ENCODE results near the gene EIF4A3.

EIF4A3 gene

DNA sequence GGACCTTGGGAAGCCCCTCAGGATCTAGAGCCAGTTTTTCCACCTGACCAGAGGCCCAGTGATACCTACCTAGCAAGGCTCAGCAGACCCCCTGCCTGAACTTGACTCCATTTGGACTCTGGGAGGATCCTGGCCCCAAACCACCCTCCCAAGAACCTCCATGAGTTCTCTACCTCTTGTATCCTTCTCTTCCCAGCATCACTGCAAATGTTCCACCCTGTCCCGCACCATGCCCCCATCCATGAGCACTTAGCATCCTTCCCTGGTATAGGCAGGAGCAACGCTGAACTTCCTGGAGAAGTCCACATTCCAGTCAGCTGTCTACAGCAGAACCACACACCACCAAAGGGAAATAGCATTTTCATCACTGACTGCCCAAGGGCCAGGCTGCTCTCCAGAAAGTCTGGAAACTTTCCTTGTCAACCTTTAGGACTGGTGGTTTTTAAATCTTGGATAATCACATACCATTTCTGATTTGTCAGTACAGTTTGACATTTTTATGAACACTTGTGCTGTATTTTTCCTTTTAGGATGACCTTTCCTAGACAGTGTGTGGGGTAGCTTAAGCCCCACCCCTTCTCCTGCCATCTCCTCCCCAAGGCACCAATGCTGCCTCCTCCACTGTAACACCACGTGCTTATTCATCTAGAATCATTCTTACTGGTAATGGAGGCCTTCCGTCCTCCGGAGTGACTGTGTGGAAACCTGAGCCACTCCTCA lies 13.9 kb downstream of the EIF4A3 start:
- no peak for DNase-seq

DNA sequence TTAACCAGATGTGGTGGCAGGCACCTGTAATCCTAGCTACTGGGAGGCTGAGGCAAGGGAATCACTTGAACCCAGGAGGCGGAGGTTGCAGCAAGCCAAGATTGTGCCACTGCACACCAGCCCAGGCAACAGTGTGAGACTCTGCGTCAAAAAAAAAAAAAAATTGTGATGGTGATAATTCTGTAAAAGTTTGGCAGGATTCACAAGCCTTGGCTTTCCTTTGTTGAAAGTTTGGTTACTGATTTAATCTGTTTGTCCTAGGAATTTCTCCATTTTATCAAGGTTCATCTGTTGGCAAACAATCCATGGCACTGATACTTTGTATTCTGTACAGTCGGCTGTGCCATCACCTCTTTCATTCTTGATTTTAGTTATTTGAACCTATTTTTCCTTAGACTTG lies 15.9 kb downstream of the EIF4A3 start:
- no peak for DNase-seq

DNA sequence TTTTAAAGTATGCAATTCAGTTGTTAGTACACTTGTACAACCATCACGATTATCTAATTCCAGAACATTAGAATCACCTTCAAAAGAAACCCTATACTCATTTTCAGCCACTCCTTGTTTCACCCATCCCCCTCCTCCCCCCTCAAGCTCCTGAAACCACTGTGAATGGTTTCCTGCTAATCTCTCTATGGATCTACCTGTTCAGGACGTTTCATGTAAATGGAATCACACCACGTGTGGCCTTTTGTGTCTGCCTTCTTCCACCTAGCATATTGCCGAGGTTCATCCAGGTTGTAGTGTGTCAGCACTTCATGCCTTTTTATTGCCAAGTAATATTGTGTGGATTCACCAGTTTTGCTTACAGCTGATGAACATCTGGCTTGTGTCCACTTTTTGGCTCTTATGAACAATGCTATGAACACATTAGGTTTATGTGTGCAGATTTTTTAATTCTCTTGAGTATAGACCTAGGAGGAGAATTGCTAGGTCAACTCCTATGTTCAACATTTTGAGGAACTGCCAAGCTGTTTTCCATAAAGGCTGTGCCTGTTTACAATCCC lies 17.8 kb downstream of the EIF4A3 start:
- no peak for DNase-seq

DNA sequence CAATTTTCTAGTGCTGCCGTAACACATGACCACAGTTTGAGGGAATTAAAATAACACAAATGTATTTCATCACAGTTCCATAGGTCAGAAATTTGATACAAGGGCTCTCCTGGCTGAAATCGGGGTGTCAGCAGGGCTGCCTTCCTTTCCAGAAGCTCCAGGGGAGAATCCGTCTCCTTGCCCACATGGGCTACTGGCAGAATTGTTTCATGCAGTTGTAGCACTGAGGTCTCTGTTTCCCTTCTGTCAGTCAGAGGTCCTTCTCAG lies 20.5 kb downstream of the EIF4A3 start:
- no peak for DNase-seq

DNA sequence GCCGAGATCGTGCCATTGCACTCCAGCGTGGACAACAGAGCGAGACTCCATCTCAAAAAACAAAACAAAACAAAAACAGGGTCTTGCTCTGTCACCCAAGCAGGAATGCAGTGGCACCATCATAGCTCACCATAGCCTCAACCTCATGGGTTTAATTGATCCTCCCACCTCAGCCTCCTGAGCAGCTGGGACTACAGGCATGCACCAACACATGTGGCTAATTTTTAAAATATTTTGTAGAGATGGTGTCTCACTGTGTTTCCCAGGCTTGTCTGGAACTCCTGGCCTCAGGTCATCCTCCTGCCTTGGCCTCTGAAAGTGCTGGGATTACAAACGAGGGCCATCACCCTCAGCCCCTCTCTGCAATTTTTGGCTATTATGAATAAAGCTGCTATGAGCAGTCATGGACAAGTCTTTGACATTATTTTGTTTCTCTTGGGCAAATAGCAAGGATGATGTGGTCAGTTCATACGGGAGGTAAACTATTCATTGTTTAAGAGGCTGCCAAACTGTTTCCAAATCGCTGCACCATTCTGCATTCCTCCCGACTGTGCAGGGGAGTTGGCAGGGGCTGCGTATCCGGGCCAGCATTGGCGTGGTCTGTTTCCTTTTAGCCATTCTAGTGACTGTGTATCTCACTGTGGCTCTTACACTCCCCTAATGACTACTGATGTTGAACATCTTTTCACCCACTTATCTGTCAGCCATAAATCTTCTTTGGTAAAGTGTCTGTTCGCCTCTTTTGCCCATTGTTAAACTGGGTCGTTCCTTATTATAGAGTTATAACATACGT lies 21.1 kb downstream of the EIF4A3 start:
- DNase-seq = no peak

DNA sequence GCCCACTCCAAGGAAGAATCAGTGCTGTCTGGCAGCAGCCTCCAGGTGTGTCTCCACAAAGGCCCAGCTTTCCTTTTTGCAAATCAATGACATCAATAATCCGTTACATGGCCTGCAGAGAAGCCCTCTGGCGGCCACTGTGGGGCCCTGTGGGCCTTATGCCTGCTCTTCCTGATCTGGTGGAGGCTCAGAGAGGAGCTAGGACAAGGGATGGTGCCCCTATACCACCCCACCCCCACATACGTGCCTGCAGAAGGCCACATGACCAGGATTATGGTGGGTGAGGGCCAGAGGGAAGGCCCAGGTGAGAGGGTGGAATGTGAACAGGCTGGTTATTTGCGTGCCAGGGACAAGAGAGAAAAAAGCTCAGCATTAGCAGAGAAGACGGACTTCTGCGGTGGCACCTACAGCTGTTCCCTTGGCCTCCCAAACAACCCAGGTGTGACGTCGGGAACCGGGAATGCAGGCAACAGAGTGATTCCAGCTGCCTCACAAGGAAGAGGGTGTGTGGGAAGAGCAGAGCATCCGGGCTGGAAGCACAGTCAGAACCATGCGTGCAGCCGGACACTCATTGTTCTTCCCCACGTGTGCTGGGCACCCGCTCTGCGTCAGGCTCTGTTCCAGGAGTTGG lies 22.5 kb downstream of the EIF4A3 start:
- DNase-seq = no peak

DNA sequence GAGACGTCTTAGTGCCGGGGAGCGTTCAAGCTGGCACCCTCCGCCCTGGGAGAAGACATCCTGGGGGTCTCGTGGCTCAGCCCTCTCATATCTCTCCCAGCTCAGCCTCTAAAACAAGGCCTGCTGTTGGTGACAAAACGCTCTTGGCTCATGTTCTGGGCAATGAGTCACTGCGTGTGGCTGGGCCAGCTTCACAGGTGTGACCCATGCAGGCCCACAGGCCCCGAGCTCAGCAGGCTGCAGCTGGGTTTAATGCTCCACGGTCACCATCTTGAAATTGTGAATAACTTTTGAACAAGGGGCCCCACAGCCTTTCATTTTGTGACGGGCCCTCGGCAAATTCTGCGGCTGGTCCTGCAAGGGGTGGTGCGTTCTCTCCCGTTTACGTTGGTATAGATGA lies 23.1 kb downstream of the EIF4A3 start:
- no peak for DNase-seq

DNA sequence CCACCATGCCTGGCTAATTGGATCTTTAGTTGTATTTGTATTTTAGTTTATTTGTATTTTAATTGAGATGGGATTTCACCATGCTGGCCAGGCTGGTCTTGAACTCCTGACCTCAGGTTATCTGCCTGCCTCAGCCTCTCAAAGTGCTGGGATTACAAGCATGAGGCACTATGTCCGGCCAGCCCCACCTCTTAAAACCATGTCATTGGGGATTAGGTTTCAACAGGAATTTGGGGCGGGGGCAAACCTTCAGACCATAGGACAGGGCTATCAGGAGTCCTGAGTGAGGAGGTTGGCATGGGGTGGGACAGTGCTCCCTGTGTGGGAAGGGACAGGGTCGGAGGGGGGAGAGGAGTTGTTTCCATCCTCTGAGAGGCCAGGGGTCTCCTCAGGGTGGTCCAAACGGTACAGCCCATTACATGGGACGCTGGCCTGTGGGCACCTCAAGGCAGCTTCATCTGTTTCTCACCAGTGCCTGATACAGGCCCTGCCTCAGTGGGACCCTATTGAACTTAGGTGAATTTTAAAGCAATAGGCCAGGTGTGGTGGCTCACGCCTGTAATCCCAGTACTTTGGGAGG lies 23.9 kb downstream of the EIF4A3 start:
- no peak for DNase-seq

DNA sequence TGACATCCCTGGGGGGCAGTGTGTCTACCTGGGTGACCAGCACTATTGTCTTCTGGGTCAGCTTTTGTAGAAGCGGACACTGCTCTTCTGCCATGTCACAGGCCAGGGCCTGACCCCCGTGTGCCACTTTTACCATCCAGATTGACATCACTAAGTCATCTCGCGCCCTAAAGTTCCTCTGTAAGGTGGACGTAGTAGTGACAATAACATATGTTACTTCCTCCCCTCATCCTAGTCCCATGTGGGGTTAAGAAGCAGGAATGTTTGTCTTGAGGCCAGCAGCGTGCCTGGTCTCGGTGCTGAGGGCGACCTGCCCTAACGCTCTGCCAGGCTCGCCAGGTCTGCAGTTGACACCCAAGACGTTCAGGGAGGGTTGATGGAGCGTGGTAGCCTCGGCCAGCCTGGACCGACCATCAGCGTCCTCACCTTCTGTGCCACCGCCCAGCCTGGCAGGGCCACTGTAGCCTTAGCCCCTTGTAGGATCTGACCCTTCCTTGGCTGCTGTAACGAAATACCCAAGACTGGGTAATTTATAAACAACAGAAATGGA lies 24.8 kb downstream of the EIF4A3 start:
- no peak for DNase-seq

DNA sequence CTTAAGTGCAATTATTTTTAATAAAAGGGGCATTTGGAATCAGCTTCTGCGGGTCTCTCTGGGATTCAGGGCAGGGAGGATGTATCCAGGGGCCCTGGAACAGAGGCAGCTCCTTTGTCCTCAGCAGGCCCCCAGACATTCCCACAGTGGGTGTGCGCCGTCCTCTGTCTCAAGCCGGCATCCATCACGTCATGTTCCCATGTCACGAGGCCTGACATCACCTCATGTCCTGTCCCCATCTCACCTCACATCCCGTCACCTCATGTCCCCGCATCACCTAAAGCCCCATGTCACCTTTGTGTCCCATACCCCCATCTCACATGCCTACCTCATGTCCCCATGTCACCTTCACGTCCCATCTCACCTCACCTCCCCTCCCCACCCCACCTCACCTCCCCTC lies 27.1 kb downstream of the EIF4A3 start:
- no peak for DNase-seq

DNA sequence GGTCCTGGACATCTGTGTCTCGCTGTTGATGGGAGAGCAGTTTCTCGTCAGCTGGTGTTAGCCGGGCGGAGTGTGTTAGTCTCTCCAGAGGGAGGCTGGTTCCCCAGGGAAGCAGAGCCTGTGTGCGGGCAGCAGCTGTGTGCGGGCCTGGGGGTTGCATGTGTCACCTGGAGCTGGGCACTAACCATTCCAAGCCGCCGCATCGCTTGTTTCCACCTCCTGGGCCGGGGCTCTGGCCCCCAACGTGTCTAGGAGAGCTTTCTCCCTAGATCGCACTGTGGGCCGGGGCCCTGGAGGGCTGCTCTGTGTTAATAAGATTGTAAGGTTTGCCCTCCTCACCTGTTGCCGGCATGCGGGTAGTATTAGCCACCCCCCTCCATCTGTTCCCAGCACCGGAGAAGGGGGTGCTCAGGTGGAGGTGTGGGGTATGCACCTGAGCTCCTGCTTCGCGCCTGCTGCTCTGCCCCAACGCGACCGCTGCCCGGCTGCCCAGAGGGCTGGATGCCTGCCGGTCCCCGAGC lies 27.6 kb downstream of the EIF4A3 start:
- no peak for DNase-seq

DNA sequence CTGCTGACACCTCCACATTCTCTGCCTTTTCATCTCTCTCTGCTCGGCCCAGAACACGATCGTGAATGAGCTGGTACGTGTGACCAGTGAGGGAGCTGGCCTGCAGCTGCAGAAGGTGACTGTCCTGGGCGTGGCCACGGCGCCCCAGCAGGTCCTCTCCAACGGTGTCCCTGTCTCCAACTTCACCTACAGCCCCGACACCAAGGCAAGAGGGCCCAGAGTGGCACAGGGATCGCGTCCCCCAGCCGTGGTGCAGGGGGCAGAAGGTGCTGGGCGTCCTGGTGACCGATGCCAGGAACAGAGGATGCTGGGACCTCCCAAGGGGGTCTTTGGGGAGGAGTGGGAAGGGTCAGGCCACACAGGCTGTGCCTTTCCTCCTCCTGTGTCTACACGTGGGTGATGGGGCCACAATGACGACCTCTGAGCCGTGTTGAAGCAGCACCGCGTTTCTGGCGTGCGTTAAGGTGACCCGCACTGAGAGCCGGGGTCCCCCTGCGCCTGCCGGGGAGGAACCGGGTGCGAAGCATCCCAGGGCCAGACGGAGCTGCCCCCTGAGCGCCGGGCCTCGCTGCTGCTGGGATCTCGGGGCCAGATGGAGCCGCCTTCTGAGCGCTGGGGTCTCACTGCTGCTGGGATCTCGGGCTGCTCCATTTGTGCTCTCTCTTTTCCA lies 28.2 kb downstream of the EIF4A3 start:
- no peak for DNase-seq

DNA sequence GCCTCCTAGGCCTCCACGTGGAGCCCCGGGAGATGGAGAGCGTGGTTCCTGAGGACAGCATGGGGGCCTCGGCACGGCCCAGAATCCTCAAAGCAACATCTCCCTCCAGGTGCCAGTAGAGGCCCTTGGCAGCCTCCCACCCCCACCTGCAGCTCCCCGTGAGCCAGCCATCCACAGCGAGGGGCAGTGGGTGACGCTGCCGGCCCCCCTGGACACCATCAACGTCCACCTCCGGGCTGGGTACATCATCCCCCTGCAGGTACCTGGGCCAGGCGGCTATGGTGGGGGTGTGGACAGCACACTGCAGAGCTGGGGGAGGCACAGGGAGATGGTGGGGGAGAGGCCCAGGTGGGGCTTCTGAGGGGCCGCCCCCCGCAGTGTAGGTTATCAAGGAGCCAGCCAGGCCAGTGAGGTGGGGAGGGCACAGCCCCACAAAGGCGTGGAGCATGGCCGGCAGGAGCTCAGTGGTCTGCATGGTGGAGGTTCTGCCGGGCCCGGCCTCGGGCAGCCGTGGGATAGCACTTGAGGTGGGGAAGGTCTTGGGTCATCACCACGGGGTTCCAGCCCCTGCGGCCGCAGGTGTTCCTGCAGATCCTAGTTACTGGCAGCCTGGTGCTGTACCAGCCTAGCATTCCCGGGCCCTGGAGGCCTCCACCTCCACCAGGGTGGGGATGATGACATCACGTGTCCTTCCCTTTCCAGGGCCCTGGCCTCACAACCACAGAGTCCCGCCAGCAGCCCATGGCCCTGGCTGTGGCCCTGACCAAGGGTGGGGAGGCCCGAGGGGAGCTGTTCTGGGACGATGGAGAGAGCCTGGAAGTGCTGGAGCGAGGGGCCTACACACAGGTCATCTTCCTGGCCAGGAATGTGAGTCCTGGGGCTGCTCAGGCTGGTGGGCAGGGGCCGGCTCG lies 29.2 kb downstream of the EIF4A3 start:
- DNase-seq = no peak

DNA sequence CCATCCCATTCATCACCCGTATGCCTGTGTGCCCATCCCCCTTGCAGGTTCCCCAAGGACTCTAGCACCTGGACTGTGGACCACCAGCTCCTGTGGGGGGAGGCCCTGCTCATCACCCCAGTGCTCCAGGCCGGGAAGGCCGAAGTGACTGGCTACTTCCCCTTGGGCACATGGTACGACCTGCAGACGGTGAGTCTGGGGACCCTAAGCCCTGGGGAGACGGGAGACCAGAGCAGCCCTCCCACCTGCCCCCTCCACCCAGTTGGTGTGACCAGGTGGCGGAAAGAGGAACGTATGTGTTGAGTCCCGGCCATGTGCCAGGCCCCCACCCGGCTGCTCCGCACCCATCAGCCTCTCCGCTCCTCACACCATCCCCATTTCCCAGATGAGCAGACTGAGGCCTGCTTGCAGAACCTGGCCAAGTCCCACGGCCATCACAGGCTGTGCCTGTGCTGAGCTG lies 30.0 kb downstream of the EIF4A3 start:
- no peak for DNase-seq

DNA sequence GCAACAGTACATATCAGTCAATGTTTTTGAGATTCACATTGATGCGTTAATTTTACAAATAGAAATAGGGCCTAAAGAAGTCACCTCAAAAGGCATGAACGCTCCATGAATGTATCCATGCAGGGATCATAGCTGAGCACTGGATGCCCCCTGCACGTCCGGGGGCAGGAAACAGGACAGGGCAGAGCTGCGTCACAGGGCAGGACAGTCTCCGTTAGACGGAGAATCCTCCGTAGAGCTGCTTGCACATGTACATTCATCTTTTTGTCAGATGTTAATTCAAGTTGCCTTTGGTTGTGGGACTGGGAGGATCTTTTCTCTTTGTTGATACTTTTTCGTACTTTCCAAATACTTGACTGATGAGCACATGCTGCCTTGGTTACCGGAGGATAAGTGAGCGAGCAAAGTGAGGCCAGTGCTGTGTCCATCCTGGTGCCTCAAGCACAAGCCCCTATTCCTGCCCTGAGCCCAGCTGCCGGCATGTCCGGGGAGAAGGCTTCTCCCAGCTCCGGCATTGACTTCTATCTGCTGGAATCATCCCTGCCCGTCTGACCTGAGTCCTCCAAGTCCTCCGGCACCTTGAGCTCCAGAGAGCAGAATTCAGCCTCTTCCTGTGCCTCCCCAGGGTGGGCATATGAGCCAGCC lies 30.5 kb downstream of the EIF4A3 start:
- no peak for DNase-seq

DNA sequence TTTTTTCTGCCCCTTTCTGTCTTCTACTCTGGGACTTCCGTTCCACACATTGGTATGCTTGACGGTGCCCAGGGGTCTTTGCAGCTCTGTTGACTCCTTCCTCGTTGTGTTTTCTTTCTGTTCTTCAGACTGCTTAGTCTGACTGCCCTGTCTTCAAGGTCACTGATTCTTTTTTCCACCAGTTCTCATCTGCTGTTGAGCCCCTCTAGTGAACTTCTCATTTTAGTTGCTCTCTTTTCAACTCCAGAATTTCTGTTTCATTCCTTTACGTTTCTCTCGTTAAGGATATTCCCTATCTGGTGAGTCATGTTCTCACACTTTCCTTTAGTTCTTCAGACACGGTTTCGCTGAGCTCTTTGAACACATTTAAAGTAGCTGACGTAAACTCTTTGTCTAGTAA lies 31.8 kb downstream of the EIF4A3 start:
- no peak for DNase-seq

DNA sequence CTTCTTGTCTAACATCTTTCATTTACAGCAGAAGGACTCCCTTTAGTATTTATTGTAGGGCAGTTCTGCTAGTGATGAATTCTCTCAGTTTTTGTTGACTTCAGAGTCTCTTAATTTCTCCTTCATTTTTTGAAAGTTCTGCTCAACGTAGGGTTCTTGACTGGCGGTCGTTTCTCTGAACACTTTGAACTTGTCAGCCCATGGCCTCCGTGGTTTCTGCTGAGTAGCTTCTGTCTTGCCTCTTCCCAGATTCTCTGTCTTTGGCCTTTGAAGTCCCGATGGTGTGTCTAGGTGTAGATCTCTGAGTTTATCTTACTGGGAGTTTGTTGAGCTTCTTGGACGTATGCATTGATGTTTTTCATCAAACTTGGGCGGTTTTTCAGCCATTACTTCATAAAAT lies 32.2 kb downstream of the EIF4A3 start:
- no peak for DNase-seq

DNA sequence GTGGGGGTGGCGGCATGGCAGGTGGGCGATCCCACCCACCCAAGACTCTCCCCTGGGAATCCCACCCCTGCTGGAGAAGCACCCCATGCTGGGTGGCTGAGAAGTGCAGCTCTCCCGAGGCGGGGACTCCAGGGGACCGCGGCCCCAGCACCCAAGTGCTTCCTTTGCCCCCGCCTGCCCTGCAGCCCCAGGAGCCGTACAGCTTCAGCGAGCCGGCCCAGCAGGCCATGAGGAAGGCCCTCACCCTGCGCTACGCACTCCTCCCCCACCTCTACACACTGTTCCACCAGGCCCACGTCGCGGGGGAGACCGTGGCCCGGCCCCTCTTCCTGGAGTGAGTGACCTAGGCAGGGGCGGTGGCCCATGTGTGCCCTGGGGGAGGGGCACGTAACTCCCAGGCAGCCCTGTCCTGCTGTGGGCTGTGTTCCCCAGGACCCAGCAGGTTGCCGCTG lies 33.9 kb downstream of the EIF4A3 start:
- DNase-seq = no peak

DNA sequence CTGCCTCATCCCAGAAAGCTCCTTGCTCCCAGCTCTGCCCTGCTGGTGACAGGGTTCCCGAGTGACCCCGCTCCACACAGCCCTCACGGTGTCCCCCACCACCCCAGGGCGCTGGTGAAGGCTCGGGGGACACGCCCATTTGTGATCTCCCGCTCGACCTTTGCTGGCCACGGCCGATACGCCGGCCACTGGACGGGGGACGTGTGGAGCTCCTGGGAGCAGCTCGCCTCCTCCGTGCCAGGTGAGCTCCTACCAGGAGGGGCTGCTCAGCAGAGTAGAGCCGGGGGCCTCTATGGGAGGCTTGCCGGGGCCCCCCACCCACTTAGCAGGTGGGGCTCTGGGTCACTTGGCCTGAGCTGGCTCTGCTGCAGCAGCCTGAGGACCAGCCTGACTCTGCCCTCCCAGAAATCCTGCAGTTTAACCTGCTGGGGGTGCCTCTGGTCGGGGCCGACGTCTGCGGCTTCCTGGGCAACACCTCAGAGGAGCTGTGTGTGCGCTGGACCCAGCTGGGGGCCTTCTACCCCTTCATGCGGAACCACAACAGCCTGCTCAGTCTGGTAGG lies 34.4 kb downstream of the EIF4A3 start:
- no peak for DNase-seq

Data from CD4-positive, alpha-beta T cell treated with Interleukin-6 for 4 hours (primary cell).